ENCODE measurements around the gene CCL26. TPM values are rescaled to one million over a fixed set of nuclear protein-coding genes. Genes with fewer than 3 reads are reported as not detected.
"Not testable (repeated sequence)": the region's sequence is repeated elsewhere in the genome, so short reads cannot be mapped to it uniquely, and the experiment has no call there.

CCL26 gene
- total RNA-seq, 2 experiments from 2014 or later, result not detected

GRCh38 chr7:75776295-75776971, 4.4 kb upstream of the CCL26 start:
- ChIA-PET POLR2A (no interaction called here), CTCF (interaction anchor here (0.7 kb wide), 1 partner anchor 244 kb away, joined by 3 read pairs; no protein-coding TSS in a partner anchor)
- no peaks in the 10 kb centered on the region for H3K36me3 ChIP-seq (ENCODE audit: insufficient read depth, low read length)
- peaks cover 5% of the 10 kb centered on the region for H3K4me1 Mint-ChIP-seq (ENCODE audit: low read depth)
- peaks cover 0 to 3% of the 10 kb centered on the region in 2 experiments for H3K9me3 ChIP-seq (ENCODE audit: control insufficient read depth in 1 of 2, insufficient read depth in 1 of 2, low read length in 2 of 2)
- H3K9me3 Mint-ChIP-seq, result no peaks in the 10 kb centered on the region
- no peak overlapping the region for H3K4me3 Mint-ChIP-seq
- H3K27me3 Mint-ChIP-seq, result no peaks in the 10 kb centered on the region
- H3K27ac Mint-ChIP-seq, result no peak overlapping the region
- H3K4me3 ChIP-seq (ENCODE audit: low read length), result no peak overlapping the region
- intact Hi-C loops (cut with DNase I, micrococcal nuclease), result no loop called here
- H3K27ac ChIP-seq (ENCODE audit: low read depth in 1 of 2, low read length in 2 of 2), result no peak overlapping the region
- H3K4me1 ChIP-seq (ENCODE audit: insufficient read depth, low read length), result peaks cover 13% of the 10 kb centered on the region
- TF ChIP-seq CTCF (IDR thresholded peaks at IDR 0.05), result no peak
- ATAC-seq (ENCODE audit: poor library complexity), result peak; percentile 78
- no peaks in the 10 kb centered on the region for H3K27me3 ChIP-seq (ENCODE audit: control insufficient read depth in 1 of 2, insufficient read depth in 2 of 2, low read length in 2 of 2)
- no peaks in the 10 kb centered on the region for H3K36me3 Mint-ChIP-seq (ENCODE audit: low read depth)
- peak in 10 of 14 experiments; percentile 1 to 76 (median 35) for DNase-seq

GRCh38 chr7:75773958-75774357, 1.9 kb upstream of the CCL26 start:
- H3K4me3 Mint-ChIP-seq; H3K9me3 ChIP-seq (ENCODE audit: control insufficient read depth in 1 of 2, insufficient read depth in 1 of 2, low read length in 2 of 2); CTCF ChIA-PET; H3K27ac ChIP-seq (ENCODE audit: low read depth in 1 of 2, low read length in 2 of 2); H3K36me3 Mint-ChIP-seq (ENCODE audit: low read depth); H3K27me3 ChIP-seq (ENCODE audit: control insufficient read depth in 1 of 2, insufficient read depth in 2 of 2, low read length in 2 of 2); ATAC-seq (ENCODE audit: poor library complexity); H3K27ac Mint-ChIP-seq; POLR2A ChIA-PET; DNase-seq; H3K9me3 Mint-ChIP-seq; H3K4me3 ChIP-seq (ENCODE audit: low read length); H3K27me3 Mint-ChIP-seq; H3K4me1 Mint-ChIP-seq (ENCODE audit: low read depth); H3K36me3 ChIP-seq (ENCODE audit: insufficient read depth, low read length); intact Hi-C loops (cut with DNase I, micrococcal nuclease): not testable (repeated sequence)
- peaks cover 13% of the 10 kb centered on the region for H3K4me1 ChIP-seq (ENCODE audit: insufficient read depth, low read length)

- Histone ChIP-seq H3K27ac (ENCODE audit: low read depth in 1 of 2, low read length in 2 of 2) (no peak overlapping the region), H3K4me3 (ENCODE audit: low read length) (no peak overlapping the region), H3K9me3 (ENCODE audit: control insufficient read depth in 1 of 2, insufficient read depth in 1 of 2, low read length in 2 of 2) (peaks cover 0 to under 1% of the 10 kb centered on the region in 2 experiments), H3K27me3 (ENCODE audit: control insufficient read depth in 1 of 2, insufficient read depth in 2 of 2, low read length in 2 of 2) (no peaks in the 10 kb centered on the region), H3K4me1 (ENCODE audit: insufficient read depth, low read length) (peaks cover 8% of the 10 kb centered on the region), H3K36me3 (ENCODE audit: insufficient read depth, low read length) (no peaks in the 10 kb centered on the region)
- Mint-ChIP-seq H3K4me1 (ENCODE audit: low read depth) (peaks cover under 1% of the 10 kb centered on the region), H3K4me3 (no peak overlapping the region), H3K27ac (no peak overlapping the region), H3K9me3 (no peaks in the 10 kb centered on the region), H3K27me3 (no peaks in the 10 kb centered on the region), H3K36me3 (ENCODE audit: low read depth) (no peaks in the 10 kb centered on the region)
- CTCF ChIA-PET, result no interaction called here
- POLR2A ChIA-PET, result no interaction called here
- intact Hi-C loops (cut with DNase I, micrococcal nuclease), result no loop called here
- no peak for ATAC-seq (ENCODE audit: poor library complexity)
- TF ChIP-seq CTCF (IDR thresholded peaks at IDR 0.05), result no peak
- no peak for DNase-seq
Measured at GRCh38 chr7:75771224-75771623, 787 bp downstream of the CCL26 start.
